NOMO-1 (cell line): ENCODE measurements around the gene NUDT3.

Experiments used
- DNase-seq, 2 experiments: peaks; one replicate each; lab custom pipeline; 2025; ENCODE audit not compliant: unreplicated experiment in 2 of 2; lab: John Stamatoyannopoulos, UW

Gene NUDT3

GRCh38 chr6:34230653-34231371, 161.7 kb downstream of the NUDT3 start:
- DNase-seq, result no peak

DNA sequence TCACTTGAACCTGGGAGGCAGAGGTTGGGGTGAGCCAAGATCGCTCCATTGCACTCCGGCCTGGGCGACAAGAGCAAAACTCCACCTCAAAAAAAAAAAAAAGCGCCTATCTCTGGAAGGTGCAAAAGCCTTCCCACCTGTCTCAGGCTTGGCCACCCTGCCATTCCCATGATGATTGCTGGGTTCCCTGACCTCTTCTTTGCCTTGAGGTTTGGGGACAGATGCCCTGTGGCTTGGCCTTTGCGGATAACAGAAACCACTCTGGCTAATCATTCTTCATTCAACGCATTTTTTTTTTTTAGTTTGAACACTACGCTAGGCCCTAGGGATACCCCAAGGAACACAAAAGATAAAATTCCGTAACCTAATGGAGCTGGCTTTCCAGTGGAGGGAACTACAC, 162.6 kb downstream of the NUDT3 start:
- DNase-seq, result no peak
